Thyroid gland (tissue), 4 donors: Measurements from ENCODE around the gene USP17L25.
"Not testable (repeated sequence)": the region's sequence is repeated elsewhere in the genome, so short reads cannot be mapped to it uniquely, and the experiment has no call there.

Experiments
- POLR2A ChIP-seq, 2 donors: fragments of 450-650 bp; IDR thresholded peaks; one replicate each; pipeline ENCODE4 v1.6.1; 2017; ENCODE audit warnings: antibody characterized with exemption in 2 of 2, mild to moderate bottlenecking in 2 of 2, moderate library complexity in 1 of 2
- TF ChIP-seq, protein P1 (sequence below), 6 experiments: fragments of 200-600 bp in 3 of 6; fragments of 450-650 bp in 3 of 6; sonication (generic) in 3 of 6; IDR thresholded peaks; one replicate each; pipeline ENCODE4 v1.5.1; 2016 to 2019; ENCODE audit warnings: antibody characterized with exemption in 6 of 6, mild to moderate bottlenecking in 2 of 6, inconsistent platforms in 1 of 6, moderate library complexity in 1 of 6

DNA sequence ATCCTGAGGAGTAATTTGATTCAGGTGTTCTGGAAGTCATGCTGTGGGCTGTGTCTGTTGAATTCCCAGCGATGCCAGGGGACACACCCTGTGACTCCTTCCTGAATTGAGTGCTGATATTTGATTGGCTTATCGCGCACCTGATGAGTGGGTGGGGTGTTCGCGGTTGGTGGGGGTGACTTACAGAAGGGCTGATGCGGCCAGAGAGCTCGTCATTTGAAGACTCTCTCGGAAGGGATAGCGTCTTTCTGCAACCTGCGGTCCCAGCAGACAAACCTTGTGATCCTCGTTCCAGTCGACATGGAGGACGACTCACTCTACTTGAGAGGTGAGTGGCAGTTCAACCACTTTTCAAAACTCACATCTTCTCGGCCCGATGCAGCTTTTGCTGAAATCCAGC lies 4.8 kb upstream of the USP17L25 start, which contains the start of gene USP17L24:
- TF ChIP-seq, protein P1, sequence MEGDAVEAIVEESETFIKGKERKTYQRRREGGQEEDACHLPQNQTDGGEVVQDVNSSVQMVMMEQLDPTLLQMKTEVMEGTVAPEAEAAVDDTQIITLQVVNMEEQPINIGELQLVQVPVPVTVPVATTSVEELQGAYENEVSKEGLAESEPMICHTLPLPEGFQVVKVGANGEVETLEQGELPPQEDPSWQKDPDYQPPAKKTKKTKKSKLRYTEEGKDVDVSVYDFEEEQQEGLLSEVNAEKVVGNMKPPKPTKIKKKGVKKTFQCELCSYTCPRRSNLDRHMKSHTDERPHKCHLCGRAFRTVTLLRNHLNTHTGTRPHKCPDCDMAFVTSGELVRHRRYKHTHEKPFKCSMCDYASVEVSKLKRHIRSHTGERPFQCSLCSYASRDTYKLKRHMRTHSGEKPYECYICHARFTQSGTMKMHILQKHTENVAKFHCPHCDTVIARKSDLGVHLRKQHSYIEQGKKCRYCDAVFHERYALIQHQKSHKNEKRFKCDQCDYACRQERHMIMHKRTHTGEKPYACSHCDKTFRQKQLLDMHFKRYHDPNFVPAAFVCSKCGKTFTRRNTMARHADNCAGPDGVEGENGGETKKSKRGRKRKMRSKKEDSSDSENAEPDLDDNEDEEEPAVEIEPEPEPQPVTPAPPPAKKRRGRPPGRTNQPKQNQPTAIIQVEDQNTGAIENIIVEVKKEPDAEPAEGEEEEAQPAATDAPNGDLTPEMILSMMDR (IDR thresholded peaks at IDR 0.05) = not testable (repeated sequence)
- TF ChIP-seq POLR2A (IDR thresholded peaks at IDR 0.05) = not testable (repeated sequence)
